Testis (tissue), 2 donors: Measurements from ENCODE around the gene CDH13.

Experiments
- POLR2A ChIP-seq: fragments of 450-650 bp; IDR thresholded peaks from one replicate; pipeline ENCODE4 v1.6.1; 2017; ENCODE audit warnings: antibody characterized with exemption, mild to moderate bottlenecking, moderate library complexity
- TF ChIP-seq, protein P1 (sequence below), 3 experiments: fragments of 450-650 bp in 2 of 3; fragments of 200-600 bp in 1 of 3; sonication (generic) in 1 of 3; IDR thresholded peaks; one replicate each; pipeline ENCODE4 v1.5.1; 2016 to 2019; ENCODE audit warnings: antibody characterized with exemption in 3 of 3, mild to moderate bottlenecking in 2 of 3, moderate library complexity in 1 of 3

DNA sequence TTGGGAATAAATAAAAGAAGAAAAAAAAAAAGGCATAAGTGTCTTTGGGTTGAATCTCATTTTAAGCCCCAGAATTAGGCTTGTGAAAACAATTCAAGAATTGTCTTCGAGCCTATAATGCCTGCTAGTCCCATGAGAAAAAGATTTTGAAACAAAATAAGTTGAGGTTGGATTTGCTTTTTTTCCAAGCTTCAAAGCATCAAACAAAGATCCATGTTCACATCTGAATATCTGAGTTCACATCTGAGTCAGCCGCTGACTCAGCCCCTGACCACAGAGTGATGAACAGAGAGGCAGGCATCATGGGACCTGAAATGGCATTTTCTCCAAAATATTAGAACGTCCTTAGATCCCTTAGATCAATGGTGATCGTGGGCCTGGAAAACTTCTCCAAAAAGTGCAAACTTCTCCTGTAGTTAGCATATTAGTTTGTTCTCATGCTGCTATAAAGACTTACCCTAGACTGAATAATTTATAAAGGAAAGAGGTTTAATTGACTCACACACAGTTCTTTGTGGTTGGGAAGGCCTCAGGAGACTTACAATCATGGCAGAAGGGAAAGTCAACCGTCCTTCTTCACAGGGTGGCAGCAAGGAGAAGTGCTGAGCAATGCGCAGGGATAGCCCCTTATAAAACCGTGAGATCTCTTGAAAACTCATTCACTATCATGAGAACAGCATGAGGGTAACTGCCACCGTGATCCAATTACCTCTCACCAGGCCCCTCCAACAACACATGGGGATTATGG is 886.4 kb downstream of the CDH13 start:
- TF ChIP-seq, protein P1, sequence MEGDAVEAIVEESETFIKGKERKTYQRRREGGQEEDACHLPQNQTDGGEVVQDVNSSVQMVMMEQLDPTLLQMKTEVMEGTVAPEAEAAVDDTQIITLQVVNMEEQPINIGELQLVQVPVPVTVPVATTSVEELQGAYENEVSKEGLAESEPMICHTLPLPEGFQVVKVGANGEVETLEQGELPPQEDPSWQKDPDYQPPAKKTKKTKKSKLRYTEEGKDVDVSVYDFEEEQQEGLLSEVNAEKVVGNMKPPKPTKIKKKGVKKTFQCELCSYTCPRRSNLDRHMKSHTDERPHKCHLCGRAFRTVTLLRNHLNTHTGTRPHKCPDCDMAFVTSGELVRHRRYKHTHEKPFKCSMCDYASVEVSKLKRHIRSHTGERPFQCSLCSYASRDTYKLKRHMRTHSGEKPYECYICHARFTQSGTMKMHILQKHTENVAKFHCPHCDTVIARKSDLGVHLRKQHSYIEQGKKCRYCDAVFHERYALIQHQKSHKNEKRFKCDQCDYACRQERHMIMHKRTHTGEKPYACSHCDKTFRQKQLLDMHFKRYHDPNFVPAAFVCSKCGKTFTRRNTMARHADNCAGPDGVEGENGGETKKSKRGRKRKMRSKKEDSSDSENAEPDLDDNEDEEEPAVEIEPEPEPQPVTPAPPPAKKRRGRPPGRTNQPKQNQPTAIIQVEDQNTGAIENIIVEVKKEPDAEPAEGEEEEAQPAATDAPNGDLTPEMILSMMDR (IDR thresholded peaks at IDR 0.05): no peak
- TF ChIP-seq POLR2A: no peak
